Measurements from ENCODE around the gene BABAM1.
"Not testable (repeated sequence)": the region's sequence is repeated elsewhere in the genome, so short reads cannot be mapped to it uniquely, and the experiment has no call there.

BABAM1 gene

GRCh38 chr19:17275441-17276175 is 8.4 kb downstream of the BABAM1 start:
- DNase-seq: no peak

- no peak for DNase-seq
Observed at GRCh38 chr19:17279436-17279835, 12.2 kb downstream of the BABAM1 start.

- peak; percentile 41 for DNase-seq
Observed at GRCh38 chr19:17281391-17282304, 14.4 kb downstream of the BABAM1 start, which contains the start of gene ANKLE1. Gene ANKLE1 (plus strand): TSS chr19:17281901. CDS start chr19:17281921, 20 bp downstream.

GRCh38 chr19:17282488-17283125 is 15.4 kb downstream of the BABAM1 start:
- peak; percentile 87 for DNase-seq

GRCh38 chr19:17283504-17283996 is 16.3 kb downstream of the BABAM1 start:
- DNase-seq: no peak

- DNase-seq: no peak
Observed at GRCh38 chr19:17285415-17286135, 18.3 kb downstream of the BABAM1 start.

- DNase-seq: no peak
Observed at GRCh38 chr19:17286263-17286662, 19.0 kb downstream of the BABAM1 start.

GRCh38 chr19:17286752-17287151 is 19.5 kb downstream of the BABAM1 start:
- DNase-seq: no peak

- DNase-seq: peak; percentile 72
Observed at GRCh38 chr19:17289489-17289888, 22.2 kb downstream of the BABAM1 start.

GRCh38 chr19:17292301-17293074 is 25.2 kb downstream of the BABAM1 start:
- peak; percentile 88 for DNase-seq

- no peak for DNase-seq
Observed at GRCh38 chr19:17293605-17294004, 26.4 kb downstream of the BABAM1 start.

- peak; percentile 76 for DNase-seq
Observed at GRCh38 chr19:17294051-17294891, 27.0 kb downstream of the BABAM1 start.

- not testable (repeated sequence) for DNase-seq
Observed at GRCh38 chr19:17295551-17295950, 28.3 kb downstream of the BABAM1 start.

- DNase-seq: peak; percentile 35
Observed at GRCh38 chr19:17296273-17296672, 29.0 kb downstream of the BABAM1 start.

GRCh38 chr19:17296976-17297375 is 29.7 kb downstream of the BABAM1 start:
- DNase-seq: no peak

GRCh38 chr19:17300992-17301619 is 33.9 kb downstream of the BABAM1 start:
- DNase-seq: no peak

GRCh38 chr19:17302391-17303166 is 35.3 kb downstream of the BABAM1 start:
- DNase-seq: no peak

GRCh38 chr19:17303167-17303939 is 36.1 kb downstream of the BABAM1 start, which contains the start of gene ABHD8:
Gene ABHD8 (minus strand): TSS chr19:17303425. CDS start chr19:17301616, 1,809 bp downstream.
- DNase-seq: peak; percentile 96

Measured in activated CD4-positive, alpha-beta T cell treated with anti-CD3 and anti-CD28 coated beads, Interleukin-2, Interleukin-6, amounts not matched to agents 100 ng/mL and 50 ng/mL, durations not matched to agents 16 hours and 8 hours (primary cell).